ENCODE measurements around the gene KCNJ6. TPM values are rescaled to one million over a fixed set of nuclear protein-coding genes. Genes with fewer than 3 reads are reported as not detected.

Gene KCNJ6
- total and polyA plus RNA-seq, 3 donors from 2014 or later = 0.24 to 0.25 (median 0.25) TPM

DNA sequence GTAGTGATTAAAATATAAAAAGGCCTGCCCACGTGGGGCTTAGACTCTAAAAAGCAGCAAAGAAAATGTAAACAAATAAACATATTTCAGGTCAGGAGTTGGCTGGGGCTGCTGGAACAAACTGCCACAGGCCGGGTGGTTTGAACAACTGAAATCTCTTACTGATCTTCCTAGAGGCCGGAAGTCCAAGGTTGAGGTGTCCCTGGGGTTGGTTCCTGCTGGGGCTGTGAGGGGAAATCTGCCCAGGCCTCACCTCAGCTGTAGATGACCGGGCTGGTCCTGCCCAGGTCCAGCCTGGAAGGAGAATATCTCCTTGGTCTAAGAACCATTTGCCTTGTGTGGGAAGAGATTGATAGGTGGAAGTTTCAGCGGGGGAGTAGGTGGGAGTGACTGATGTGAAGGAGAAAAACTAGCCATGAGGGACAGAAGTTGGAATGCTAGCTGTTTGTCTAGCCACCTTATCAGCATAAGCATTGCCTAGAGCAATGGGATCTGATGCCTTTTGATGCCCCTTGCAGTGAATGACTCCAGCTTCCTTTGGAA, 328.6 kb downstream of the KCNJ6 start:
- no peaks in the 10 kb centered on the region for H3K9me3 ChIP-seq
- TF ChIP-seq POLR2A (IDR thresholded peaks at IDR 0.05) = no peak
- TF ChIP-seq, protein P1, sequence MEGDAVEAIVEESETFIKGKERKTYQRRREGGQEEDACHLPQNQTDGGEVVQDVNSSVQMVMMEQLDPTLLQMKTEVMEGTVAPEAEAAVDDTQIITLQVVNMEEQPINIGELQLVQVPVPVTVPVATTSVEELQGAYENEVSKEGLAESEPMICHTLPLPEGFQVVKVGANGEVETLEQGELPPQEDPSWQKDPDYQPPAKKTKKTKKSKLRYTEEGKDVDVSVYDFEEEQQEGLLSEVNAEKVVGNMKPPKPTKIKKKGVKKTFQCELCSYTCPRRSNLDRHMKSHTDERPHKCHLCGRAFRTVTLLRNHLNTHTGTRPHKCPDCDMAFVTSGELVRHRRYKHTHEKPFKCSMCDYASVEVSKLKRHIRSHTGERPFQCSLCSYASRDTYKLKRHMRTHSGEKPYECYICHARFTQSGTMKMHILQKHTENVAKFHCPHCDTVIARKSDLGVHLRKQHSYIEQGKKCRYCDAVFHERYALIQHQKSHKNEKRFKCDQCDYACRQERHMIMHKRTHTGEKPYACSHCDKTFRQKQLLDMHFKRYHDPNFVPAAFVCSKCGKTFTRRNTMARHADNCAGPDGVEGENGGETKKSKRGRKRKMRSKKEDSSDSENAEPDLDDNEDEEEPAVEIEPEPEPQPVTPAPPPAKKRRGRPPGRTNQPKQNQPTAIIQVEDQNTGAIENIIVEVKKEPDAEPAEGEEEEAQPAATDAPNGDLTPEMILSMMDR (IDR thresholded peaks at IDR 0.05) = no peak
- intact Hi-C loops (cut with DNase I; ENCODE audit: low total_unique reads) = no loop called here
- no peaks in the 10 kb centered on the region for H3K27me3 ChIP-seq
- WGBS, 2 donors = 79 to 93% methylated on average over 5 of the region's 5 CpGs
- H3K36me3 ChIP-seq (ENCODE audit: low read depth, missing control alignments) = no peaks in the 10 kb centered on the region
- no peak overlapping the region for H3K4me3 ChIP-seq
- no peaks in the 10 kb centered on the region for H3K4me1 ChIP-seq
- H3K27ac ChIP-seq = no peak overlapping the region
- no peak for DNase-seq

GRCh38 chr21:37587203-37587602, 329.1 kb downstream of the KCNJ6 start:
- H3K27ac ChIP-seq = no peak overlapping the region
- H3K4me1 ChIP-seq = no peaks in the 10 kb centered on the region
- no peaks in the 10 kb centered on the region for H3K36me3 ChIP-seq (ENCODE audit: low read depth, missing control alignments)
- H3K4me3 ChIP-seq = no peak overlapping the region
- TF ChIP-seq, protein P1 (IDR thresholded peaks at IDR 0.05) = no peak
- no peak for TF ChIP-seq POLR2A (IDR thresholded peaks at IDR 0.05)
- DNase-seq = no peak
- intact Hi-C loops (cut with DNase I; ENCODE audit: low total_unique reads) = no loop called here
- 92 to 94% methylated on average over 4 of the region's 4 CpGs for WGBS, 2 donors
- no peaks in the 10 kb centered on the region for H3K27me3 ChIP-seq
- H3K9me3 ChIP-seq = no peaks in the 10 kb centered on the region

GRCh38 chr21:37582590-37582989, 333.7 kb downstream of the KCNJ6 start:
- no peaks in the 10 kb centered on the region for H3K36me3 ChIP-seq (ENCODE audit: low read depth, missing control alignments)
- TF ChIP-seq, protein P1 (IDR thresholded peaks at IDR 0.05) = peak; percentile 40 to 65 (median 62)
- TF ChIP-seq POLR2A (IDR thresholded peaks at IDR 0.05) = no peak
- intact Hi-C loops (cut with DNase I; ENCODE audit: low total_unique reads) = no loop called here
- H3K27ac ChIP-seq = no peak overlapping the region
- H3K27me3 ChIP-seq = no peaks in the 10 kb centered on the region
- no peaks in the 10 kb centered on the region for H3K4me1 ChIP-seq
- WGBS, 2 donors = 46 to 61% methylated on average over 5 of the region's 5 CpGs
- no peak overlapping the region for H3K4me3 ChIP-seq
- no peaks in the 10 kb centered on the region for H3K9me3 ChIP-seq
- peak; percentile 69 for DNase-seq

DNA sequence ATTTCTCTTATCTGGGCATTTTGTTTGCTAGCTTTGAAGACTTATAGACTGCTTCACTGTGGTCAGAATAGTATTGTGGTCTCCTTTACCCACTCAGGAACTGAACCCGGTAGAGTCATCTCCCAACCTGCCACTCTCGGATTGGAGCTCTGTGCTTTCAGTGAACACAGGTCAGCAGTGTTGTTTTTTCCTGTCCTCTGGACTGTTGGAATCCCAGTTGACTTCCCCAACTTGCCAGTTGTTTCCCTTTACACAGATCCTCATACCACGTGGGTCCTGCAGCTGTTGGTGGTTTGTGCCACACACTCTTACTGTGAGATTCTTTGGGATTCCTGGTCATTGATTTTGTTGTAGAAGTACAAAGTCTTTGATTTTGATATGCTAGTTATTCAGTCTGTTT, 335.6 kb downstream of the KCNJ6 start:
- H3K9me3 ChIP-seq = no peaks in the 10 kb centered on the region
- H3K4me3 ChIP-seq = no peak overlapping the region
- intact Hi-C loops (cut with DNase I; ENCODE audit: low total_unique reads) = no loop called here
- H3K27ac ChIP-seq = no peak overlapping the region
- 80 to 81% methylated on average over 3 of the region's 3 CpGs for whole genome bisulfite sequencing, 2 donors
- no peaks in the 10 kb centered on the region for H3K4me1 ChIP-seq
- no peaks in the 10 kb centered on the region for H3K27me3 ChIP-seq
- TF ChIP-seq, protein P1 (IDR thresholded peaks at IDR 0.05) = no peak
- no peak for TF ChIP-seq POLR2A (IDR thresholded peaks at IDR 0.05)
- DNase-seq = no peak
- H3K36me3 ChIP-seq (ENCODE audit: low read depth, missing control alignments) = no peaks in the 10 kb centered on the region

DNA sequence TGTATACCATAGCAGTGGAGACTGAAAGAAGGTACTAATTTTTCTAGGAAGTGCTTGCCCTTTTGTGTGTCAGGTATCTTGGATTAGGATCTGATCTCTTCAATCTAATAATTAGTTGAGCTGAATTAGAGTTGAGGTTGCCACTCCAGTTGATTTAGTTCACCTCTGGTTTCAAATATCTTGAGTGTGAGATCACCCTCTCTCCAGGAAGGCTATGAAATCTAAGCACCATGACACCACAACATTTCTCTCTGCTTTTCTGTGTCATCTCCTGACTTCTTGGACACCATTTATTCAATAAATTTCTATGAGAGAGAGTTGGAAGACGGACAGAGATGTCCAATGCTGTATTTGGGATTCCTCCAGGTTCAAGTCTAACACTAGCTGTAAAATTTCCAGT, 336.9 kb downstream of the KCNJ6 start:
- WGBS, 2 donors = 70 to 76% methylated on average over 1 of the region's 1 CpG

More for the DNA sequence above, 336.9 kb downstream of the KCNJ6 start:
- TF ChIP-seq POLR2A (IDR thresholded peaks at IDR 0.05) = no peak
- TF ChIP-seq, protein P1 (IDR thresholded peaks at IDR 0.05) = no peak
- Histone ChIP-seq H3K4me1 (no peaks in the 10 kb centered on the region), H3K9me3 (no peaks in the 10 kb centered on the region), H3K4me3 (no peak overlapping the region), H3K27me3 (no peaks in the 10 kb centered on the region), H3K36me3 (ENCODE audit: low read depth, missing control alignments) (no peaks in the 10 kb centered on the region), H3K27ac (no peak overlapping the region)
- intact Hi-C loops (cut with DNase I; ENCODE audit: low total_unique reads) = no loop called here
- DNase-seq = no peak

Data from testis (tissue), 3 donors.